GM21717 (cell line): ENCODE results near the gene LZTS3.
"Not testable (repeated sequence)": the region's sequence is repeated elsewhere in the genome, so short reads cannot be mapped to it uniquely, and the experiment has no call there.

ENCODE experiments used
- ATAC-seq: cut with Tn5 transposase; IDR thresholded peaks from one replicate; pipeline ENCODE4 v1.9.1; 2021; ENCODE audit warnings: mild to moderate bottlenecking, moderate library complexity; ENCODE audit not compliant: unreplicated experiment

The LZTS3 gene

DNA sequence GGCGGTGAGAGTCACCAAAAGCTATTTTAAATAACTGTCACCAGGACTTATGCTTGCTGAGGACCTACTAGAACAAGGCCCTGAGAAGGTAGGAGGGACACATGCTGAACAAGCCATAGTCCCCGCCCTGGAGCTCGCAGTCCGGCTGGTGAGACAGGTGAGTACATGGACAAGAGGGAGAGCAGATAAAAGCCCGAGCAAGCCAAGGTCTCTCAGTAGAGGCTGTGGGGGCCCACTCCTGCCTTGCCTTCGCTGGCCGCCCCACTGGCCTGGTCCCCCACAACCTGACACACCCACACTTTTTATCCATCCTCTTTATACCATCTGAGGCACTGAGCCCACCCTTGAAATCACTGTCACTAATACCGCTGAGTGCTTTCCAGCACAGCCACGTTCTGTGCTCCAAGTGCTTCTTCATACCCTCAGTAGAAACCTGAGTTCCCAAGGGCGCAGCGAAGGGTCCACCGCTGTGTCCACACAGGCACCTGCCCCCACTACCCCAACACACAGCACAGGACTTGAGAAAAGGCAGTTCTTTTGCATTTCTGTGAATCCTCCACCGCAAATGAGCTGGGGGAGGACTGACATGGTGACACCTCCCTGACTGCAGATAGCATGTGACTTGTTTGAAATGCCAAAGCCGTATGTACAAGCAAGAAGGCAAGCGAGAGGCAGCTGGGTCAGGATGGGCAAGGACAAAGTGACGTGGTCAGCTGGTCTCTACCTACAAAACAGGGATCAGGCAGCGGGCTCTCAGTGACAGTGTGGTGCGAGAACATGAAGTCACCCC, 19.1 kb upstream of the LZTS3 start:
- ATAC-seq, result no peak

DNA sequence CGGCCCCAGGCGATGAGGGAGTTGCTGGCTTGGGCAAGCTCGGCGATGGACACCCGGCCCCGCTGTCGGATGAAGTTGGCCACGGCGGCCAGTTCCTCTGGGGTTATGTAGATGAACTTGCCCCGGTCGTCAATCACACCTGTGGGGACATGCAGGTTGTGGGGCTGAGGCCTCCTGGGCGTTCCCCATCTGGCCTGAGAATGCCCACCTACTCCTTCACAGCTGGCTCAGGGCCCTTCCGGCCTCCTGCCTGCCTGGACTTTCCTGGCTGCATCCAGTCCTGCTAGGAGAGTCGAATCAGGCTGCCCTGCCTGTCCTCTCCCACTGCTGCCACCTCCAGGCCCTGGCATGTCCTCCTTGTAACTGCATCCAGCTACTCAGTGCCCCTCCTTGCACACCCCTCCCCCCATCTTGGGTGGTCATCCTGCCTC, 17.3 kb upstream of the LZTS3 start:
- ATAC-seq, result no peak

DNA sequence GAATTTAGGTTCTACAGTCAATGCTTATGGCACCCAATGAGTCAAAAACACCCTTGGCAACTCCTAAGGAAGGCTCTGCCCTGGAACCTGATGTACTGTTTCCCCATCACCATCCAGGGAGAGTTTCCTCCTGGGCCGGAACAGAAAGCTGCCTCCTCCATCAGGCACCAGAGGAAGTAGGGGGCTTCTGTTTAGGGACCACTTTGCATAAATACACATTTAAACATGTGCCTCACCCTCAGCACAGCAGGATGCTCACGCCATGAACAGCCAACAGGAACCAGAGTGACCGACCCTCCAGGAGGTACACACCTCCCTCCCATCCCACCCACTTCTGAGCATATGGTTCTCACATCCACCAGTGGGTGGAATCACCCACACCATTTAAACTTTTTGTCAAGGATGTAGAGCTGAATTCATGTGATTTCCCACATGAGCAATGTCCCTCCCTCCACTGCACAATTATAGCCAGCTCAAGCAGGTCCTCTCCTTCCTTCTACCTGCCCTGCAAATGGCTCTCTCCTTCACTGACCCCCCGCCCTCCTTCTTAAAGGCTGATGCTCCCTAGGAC, 16.3 kb upstream of the LZTS3 start:
- no peak for ATAC-seq

DNA sequence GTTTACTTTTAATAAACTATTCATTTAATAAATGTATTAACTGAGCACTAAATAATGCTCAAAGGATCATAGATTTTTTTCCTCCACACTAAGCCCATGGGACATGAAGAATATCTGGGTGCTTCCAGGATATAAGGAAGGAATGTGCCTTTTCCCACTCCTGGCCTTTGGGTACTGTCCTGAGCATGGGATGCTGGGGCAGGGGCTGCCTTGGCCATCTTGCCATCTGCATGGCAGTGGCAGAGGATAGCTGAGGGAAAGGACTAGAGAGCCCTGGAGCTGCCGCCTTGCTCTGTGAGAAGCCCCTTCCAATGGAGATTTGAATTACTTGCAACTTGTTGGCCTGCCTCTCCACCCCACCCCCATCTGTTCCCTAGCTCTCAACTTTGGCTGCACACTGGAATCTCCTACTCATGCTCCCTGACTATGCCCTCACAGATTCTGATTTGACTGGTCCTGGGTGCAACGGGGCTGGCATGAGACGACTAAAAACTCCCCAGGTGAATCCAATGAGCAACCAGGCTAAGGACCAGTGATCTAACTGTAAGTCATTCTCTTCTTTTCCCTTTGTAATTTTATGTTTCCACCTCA, 15.6 kb upstream of the LZTS3 start:
- no peak for ATAC-seq

DNA sequence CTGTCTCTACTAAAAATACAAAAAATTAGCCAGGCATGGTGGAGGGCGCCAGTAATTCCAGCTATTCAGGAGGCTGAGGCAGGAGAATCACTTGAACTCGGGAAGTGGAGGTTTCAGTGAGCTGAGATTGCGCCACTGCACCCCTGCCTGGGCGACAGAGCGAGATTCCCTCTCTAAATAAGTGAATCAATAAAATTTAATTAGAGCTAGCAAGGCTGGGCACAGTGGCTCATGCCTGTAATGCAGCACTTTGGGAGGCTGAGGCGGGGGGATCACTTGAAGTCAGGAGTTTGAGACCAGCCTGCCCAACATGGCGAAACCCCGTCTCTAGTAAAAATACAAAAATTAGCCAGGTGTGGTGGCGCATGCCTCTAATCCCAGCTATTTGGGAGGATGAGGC, 14.5 kb upstream of the LZTS3 start:
- not testable (repeated sequence) for ATAC-seq

DNA sequence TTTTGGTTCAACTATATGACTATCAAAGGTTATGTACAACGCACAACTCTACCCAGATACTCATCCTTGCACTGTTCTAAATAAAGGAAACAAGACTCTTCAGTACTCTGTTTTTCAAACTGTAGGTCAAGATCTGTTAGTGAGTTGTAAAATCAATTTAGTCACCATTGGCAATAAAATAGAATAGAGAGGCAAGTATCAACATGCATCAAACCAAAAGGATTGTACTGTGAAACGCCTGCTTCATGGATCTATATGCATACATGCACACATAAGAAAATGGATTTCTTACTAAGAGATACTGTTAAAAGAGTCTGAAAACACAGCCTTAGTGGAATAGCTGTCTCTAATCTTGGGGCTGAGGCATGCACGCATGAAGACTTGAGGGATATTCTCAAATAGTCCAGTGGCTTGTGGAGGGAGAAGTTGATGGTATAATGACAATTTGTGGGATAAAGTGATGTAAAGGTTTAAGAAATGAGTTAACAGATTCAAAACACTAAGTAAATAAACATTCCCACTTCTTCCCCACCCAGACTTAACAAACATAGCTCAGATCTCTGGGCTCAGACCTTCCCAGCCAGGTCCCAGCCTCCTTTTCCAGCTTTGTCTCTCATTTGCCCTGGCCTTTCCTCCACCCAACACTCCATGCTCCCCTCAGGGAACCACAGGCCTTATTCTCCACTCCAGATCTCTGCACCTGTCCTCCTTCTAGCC, 10.7 kb upstream of the LZTS3 start:
- ATAC-seq, result no peak

DNA sequence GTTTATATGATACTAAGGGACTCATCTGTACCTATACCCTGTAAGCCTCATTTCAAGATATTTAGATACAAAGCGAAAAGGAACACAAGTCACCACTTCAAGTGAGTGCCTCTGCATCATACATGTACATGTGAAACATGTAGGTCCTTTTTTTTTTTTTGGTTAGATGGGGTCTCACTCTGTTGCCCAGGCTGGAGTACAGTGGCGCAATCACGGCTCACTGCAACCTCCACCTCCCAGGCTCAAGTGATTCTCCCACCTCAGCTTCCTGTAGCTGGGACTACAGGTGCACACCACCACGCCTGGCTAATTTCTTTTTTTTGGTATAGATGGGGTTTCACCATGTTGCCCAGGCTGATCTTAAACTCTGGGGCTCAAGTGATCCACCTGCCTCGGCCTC, 9.1 kb upstream of the LZTS3 start:
- ATAC-seq, result not testable (repeated sequence)

GRCh38 chr20:3181270-3181669, 7.9 kb upstream of the LZTS3 start:
- ATAC-seq, result no peak

GRCh38 chr20:3180319-3180718, 7.0 kb upstream of the LZTS3 start:
- no peak for ATAC-seq

DNA sequence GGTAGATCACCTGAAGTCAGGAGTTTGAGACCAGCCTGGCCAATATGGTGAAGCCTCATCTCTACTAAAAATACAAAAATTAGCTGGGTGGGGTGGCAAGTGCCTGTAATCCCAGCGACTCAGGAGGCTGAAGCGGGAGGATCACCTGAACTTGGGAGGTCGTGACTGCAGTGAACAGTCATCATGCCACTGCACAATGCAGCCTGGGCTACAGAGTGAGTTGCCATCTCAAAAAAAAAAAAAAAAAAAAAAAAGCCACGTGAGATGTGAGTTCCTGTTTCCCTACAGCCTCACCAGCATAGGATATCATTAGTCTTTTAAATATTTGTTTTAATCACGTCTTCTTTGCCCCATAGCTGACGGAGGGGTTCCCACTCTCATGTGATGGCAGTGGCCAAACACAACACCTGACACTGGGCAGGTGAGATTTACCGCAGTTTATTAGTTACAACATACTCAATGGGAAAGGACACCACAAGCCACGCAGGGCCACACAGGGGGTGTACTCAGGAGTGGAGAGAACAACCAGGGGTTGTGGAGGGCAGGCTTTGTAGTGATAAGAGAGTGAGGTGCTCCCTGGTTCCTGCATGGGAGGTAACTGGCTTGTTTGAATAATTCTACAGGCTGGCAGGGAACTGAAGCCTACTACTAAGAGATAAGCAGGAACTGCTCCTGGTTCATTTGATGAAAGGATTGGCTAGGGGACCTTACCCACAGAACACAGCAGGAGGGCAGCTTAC, 4.6 kb upstream of the LZTS3 start:
- no peak for ATAC-seq

GRCh38 chr20:3175270-3175669, 1.9 kb upstream of the LZTS3 start:
- ATAC-seq, result no peak

DNA sequence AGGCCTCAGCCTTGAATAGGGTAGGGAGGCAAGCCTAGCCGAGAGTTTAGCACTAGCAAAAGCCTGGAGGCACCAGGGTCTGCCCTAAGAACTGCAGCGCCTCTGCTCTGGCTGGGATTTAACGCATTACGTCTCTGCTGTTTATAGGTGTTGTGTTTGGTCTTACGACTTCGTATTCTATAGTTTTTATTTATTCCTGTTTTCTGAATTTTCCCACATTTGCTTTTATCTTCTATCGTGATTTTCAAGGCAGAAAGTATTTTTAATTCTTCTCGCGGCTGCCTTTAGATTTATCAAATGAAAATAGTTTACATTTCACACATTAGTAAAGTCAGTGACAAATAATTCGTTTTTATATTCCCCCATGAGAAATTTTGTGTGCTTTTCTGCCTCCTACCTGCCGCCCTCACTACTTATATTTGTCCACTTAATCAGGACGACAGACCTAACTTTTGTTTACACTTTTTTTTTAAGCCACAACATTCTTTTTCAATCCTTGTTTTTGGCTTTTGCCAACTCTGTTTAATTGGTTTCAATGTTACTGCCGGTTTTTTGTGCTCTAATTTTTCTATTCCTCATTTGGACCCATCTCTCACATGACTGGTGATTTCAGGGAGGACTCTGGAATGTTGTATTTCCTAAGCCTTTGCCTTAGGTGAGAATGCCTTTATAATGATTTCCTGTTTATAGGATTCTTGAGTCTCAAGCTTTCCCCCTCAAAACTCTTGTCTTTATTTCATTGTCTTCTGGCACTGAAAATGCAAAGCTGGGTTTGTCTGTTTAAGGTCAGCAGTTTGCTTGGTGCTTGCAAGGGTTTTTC, 1.3 kb upstream of the LZTS3 start:
- no peak for ATAC-seq

DNA sequence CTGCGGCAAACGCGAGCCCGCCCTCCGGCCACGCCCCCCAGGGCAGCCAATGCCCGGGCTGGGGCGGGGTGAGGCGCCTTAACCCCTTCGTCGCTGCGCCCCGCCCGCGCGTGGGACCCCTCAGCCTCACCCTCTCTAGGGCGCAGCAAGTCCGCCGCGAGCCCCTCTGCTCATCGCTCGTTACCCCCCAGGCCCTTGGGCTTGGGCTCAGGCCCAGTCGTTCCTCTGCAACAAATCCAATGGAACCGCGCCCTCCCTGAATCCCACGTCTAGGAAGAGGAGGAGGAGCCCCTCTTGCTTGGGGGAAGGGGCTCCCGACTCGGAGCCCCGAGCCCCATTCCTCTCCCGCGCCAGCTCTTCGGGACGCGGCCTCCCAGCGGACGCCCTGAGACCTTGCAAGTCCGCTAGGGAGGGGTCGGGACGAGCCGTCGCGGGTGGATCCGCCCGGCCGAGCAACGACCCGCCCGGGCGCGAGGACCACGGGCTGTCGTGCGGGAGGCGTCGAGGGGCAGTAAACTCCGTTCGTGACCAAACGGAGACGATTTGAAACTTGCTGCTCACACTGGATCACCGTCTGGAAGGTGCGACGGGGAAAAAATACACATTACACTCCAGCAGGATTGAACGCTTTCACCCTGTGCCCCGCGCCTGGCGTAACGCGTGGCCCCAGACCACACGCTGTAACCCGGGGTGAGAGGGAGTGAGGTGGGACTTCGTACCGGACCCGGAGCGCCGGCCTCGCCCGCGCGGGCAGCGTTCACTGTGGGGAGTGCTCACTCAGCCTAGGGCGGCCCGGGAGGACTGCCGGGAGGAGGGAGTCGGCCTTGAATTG, 477 bp upstream of the LZTS3 start:
- peak; percentile 79 for ATAC-seq

- no peak for ATAC-seq
Observed at GRCh38 chr20:3172126-3172932, 1.0 kb downstream of the LZTS3 start.

DNA sequence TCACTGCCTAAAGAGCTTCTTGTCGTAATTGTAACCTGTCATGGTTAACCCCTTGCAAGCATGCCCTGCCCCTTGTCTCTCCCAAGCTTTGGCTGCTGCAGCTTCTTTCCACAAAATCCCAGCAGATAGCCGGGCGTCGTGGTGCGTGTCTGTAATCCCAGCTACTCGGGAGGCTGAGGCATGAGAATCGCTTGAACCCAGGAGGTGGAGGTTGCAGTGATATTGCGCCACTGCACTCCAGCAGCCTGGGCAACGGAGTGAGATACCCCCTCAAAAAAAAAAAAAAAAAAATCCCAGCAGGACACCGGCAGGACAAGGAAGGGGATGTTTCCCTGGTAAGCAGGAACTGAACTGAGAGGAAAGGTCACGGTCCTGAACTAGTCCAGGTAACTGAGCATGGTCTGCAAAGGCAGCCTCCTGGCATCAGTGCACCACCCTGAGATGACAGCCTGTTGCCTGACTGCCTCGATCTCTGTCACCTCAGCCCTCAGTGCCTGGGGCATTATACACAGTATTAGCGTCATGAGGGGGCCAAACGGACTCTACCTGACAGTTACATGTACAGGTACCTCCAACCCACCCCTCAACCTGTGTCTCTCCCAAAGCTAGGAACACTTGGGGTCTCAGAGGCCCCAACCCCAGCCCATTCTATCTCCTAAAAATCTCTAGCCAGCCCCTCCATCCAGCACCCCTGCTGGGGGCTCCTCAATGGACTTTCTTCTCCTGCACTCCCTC, 1.8 kb downstream of the LZTS3 start:
- ATAC-seq, result no peak

GRCh38 chr20:3168829-3169590, 4.3 kb downstream of the LZTS3 start:
- ATAC-seq, result no peak
